Astrocyte of the cerebellum (primary cell): ENCODE measurements around the gene KIAA1191.

Experiments used
- DNase-seq: peaks from one replicate; pipeline ENCODE4 v3.0.0-alpha.2; 2011; ENCODE audit warnings: low read depth
- H3K4me3 ChIP-seq: 2 replicates; pipeline ENCODE4 v1.5.1; 2011; ENCODE audit warnings: mild to moderate bottlenecking, low read depth, low read length, moderate library complexity
- CTCF ChIP-seq: IDR thresholded peaks from 2 replicates; pipeline ENCODE4 v1.5.1; 2012; ENCODE audit warnings: low read length, low read depth, moderate library complexity, mild to moderate bottlenecking; ENCODE audit errors: missing control alignments
- in situ Hi-C: cut with HindIII; loops from 2 replicates; pipeline ENCODE4 v1.10.0; 2017; ENCODE audit warnings: low sequenced_read_pairs

KIAA1191 gene

GRCh38 chr5:176406436-176407052 is 45.0 kb upstream of the KIAA1191 start:
- H3K4me3 ChIP-seq = no peak overlapping the region
- DNase-seq = no peak
- in situ Hi-C loops = no loop called here
- no peak for TF ChIP-seq CTCF

- in situ Hi-C loops = no loop called here
- no peak for DNase-seq
- no peak for TF ChIP-seq CTCF
Observed at GRCh38 chr5:176405656-176406435, 44.3 kb upstream of the KIAA1191 start.

GRCh38 chr5:176401281-176402205 is 40.0 kb upstream of the KIAA1191 start:
- in situ Hi-C loops = no loop called here
- no peak for TF ChIP-seq CTCF
- DNase-seq = no peak
- H3K4me3 ChIP-seq = no peak overlapping the region

More at GRCh38 chr5:176405656-176406435, 44.3 kb upstream of the KIAA1191 start:
- no peak overlapping the region for H3K4me3 ChIP-seq

- TF ChIP-seq CTCF = no peak
- DNase-seq = no peak
- H3K4me3 ChIP-seq = no peak overlapping the region
- in situ Hi-C loops = no loop called here
Observed at GRCh38 chr5:176400382-176401156, 39.0 kb upstream of the KIAA1191 start.

GRCh38 chr5:176397736-176398420 is 36.3 kb upstream of the KIAA1191 start:
- H3K4me3 ChIP-seq = no peak overlapping the region
- DNase-seq = no peak
- TF ChIP-seq CTCF = no peak
- in situ Hi-C loops = no loop called here

- TF ChIP-seq CTCF = no peak
- H3K4me3 ChIP-seq = no peak overlapping the region
- in situ Hi-C loops = no loop called here
- DNase-seq = no peak
Observed at GRCh38 chr5:176396330-176396729, 34.8 kb upstream of the KIAA1191 start.
